Cardiac muscle cell (in vitro differentiated cells and primary cell): ENCODE data around the gene ARNT2. TPM values are rescaled to one million over a fixed set of nuclear protein-coding genes. Genes with fewer than 3 reads are reported as not detected.

Experiments
- DNase-seq, 2 donors: peaks; one replicate each; pipeline versions ENCODE4 v3.0.0 to v3.0.0-alpha.2; 2010 to 2017; ENCODE audit warnings: low read depth in 1 of 2, low spot score in 1 of 2
- H3K27ac ChIP-seq: fragments of 200-600 bp; sonication (generic); 2 replicates; pipeline ENCODE4 v1.5.1; 2016
- H3K27me3 ChIP-seq: fragments of 200-600 bp; sonication (generic); 2 replicates; pipeline ENCODE4 v1.6.0; 2016; ENCODE audit warnings: control low read depth
- H3K36me3 ChIP-seq: fragments of 200-600 bp; sonication (generic); 2 replicates; pipeline ENCODE4 v1.5.1; 2016; ENCODE audit warnings: control low read depth
- H3K4me1 ChIP-seq: fragments of 200-600 bp; sonication (generic); 2 replicates; pipeline ENCODE4 v1.8.1; 2017; ENCODE audit warnings: low read depth, mild to moderate bottlenecking, mixed run types
- H3K4me3 ChIP-seq: fragments of 200-600 bp; sonication (generic); 2 replicates; pipeline ENCODE4 v1.5.1; 2016; ENCODE audit warnings: mild to moderate bottlenecking
- H3K9me3 ChIP-seq: fragments of 200-600 bp; sonication (generic); 2 replicates; pipeline ENCODE4 v1.5.1; 2017; ENCODE audit warnings: low read depth, mild to moderate bottlenecking, control low read depth
- polyA plus RNA-seq: library from polyadenylated mRNA; unstranded; fragments of >200 nt; fragmentation: Nextera tagmentation; extraction: Ambion mirVana; gene quantifications from 2 replicates; pipeline ENCODE4 v1.2.1, GENCODE V29; 2016
- total RNA-seq: library from RNA; depleted of rRNA; stranded (reverse); fragments of >200 nt; gene quantifications from 2 replicates; pipeline ENCODE4 v1.2.3, GENCODE V29; 2016
- TF ChIP-seq, protein P1 (sequence below): IDR thresholded peaks from 2 replicates; pipeline ENCODE4 v1.5.1; 2012; ENCODE audit warnings: low read depth, mild to moderate bottlenecking, low read length

The ARNT2 gene
- total and polyA plus RNA-seq, 2 experiments from 2014 or later: 3.8 to 4.4 TPM

DNA sequence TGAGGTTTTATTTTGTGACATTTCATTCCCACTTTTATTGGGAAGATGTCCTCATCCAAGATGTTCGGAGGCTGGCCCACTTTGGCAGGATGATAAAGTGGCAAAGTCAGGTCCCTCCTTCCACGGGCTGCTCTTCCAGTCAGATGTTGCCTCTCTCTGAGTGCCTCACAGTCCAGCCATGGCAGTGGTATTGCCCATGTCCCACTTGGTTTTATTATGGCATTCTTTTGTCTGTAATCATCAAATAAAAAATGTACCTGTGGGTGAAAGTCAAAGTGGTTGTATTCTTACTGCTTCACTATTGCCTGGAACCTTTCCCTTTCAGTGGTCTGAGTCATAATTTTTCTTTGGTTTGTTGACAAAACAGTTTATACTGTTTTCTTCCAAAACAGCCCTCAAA is 20.2 kb downstream of the ARNT2 start:
- H3K4me1 ChIP-seq: no peaks in the 10 kb centered on the region

DNA sequence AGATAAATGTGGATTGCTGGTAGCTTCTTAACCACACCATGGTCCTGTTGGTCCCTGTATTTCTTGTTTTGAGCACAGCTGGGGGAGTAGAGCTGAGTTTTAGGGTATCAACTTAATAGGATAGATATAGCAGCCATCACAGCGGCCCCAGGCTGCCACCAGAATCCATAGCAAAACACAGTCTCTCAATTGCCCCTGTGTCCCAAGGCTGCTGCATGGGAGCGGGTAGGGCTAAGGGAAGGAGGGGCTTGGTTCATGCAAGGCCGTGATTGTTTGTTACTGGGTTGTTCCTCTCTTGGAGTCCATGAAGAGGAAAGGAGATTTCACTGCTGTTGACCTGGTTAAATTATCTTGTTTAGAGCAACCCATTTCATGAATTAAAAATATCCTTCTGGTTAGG is 22.1 kb downstream of the ARNT2 start:
- TF ChIP-seq, protein P1, sequence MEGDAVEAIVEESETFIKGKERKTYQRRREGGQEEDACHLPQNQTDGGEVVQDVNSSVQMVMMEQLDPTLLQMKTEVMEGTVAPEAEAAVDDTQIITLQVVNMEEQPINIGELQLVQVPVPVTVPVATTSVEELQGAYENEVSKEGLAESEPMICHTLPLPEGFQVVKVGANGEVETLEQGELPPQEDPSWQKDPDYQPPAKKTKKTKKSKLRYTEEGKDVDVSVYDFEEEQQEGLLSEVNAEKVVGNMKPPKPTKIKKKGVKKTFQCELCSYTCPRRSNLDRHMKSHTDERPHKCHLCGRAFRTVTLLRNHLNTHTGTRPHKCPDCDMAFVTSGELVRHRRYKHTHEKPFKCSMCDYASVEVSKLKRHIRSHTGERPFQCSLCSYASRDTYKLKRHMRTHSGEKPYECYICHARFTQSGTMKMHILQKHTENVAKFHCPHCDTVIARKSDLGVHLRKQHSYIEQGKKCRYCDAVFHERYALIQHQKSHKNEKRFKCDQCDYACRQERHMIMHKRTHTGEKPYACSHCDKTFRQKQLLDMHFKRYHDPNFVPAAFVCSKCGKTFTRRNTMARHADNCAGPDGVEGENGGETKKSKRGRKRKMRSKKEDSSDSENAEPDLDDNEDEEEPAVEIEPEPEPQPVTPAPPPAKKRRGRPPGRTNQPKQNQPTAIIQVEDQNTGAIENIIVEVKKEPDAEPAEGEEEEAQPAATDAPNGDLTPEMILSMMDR: no peak
- Histone ChIP-seq H3K4me1 (no peaks in the 10 kb centered on the region), H3K36me3 (no peaks in the 10 kb centered on the region), H3K27ac (no peak overlapping the region), H3K9me3 (no peaks in the 10 kb centered on the region), H3K4me3 (no peak overlapping the region), H3K27me3 (no peaks in the 10 kb centered on the region)
- DNase-seq: no peak

More for the DNA sequence above, 20.2 kb downstream of the ARNT2 start:
- TF ChIP-seq, protein P1: no peak
- H3K27ac ChIP-seq: no peak overlapping the region
- H3K27me3 ChIP-seq: no peaks in the 10 kb centered on the region
- no peak for DNase-seq
- no peaks in the 10 kb centered on the region for H3K9me3 ChIP-seq
- no peak overlapping the region for H3K4me3 ChIP-seq
- H3K36me3 ChIP-seq: no peaks in the 10 kb centered on the region

DNA sequence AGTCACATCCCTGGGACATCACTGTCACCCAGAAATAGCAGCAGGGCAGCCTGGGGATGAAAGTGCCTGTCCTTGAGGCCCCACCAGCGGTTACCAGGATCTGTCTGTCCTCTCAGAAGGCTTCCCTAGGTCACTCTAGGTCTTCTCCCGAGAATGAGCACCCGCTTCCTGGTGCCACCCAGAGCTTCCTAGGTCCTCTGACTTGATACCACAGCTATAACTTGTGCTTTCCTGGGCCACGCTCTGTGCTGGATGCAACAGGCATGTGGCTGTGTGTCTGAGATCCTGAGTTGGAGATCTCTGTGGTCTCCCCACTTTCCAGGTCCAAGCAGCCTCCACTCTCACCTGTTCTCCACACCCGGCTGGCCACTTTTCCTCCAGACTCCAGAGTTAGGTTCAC is 25.8 kb downstream of the ARNT2 start:
- TF ChIP-seq, protein P1: no peak
- no peaks in the 10 kb centered on the region for H3K9me3 ChIP-seq
- H3K27ac ChIP-seq: no peak overlapping the region
- H3K4me3 ChIP-seq: no peak overlapping the region
- no peaks in the 10 kb centered on the region for H3K36me3 ChIP-seq
- H3K4me1 ChIP-seq: no peaks in the 10 kb centered on the region
- H3K27me3 ChIP-seq: no peaks in the 10 kb centered on the region
- no peak for DNase-seq

DNA sequence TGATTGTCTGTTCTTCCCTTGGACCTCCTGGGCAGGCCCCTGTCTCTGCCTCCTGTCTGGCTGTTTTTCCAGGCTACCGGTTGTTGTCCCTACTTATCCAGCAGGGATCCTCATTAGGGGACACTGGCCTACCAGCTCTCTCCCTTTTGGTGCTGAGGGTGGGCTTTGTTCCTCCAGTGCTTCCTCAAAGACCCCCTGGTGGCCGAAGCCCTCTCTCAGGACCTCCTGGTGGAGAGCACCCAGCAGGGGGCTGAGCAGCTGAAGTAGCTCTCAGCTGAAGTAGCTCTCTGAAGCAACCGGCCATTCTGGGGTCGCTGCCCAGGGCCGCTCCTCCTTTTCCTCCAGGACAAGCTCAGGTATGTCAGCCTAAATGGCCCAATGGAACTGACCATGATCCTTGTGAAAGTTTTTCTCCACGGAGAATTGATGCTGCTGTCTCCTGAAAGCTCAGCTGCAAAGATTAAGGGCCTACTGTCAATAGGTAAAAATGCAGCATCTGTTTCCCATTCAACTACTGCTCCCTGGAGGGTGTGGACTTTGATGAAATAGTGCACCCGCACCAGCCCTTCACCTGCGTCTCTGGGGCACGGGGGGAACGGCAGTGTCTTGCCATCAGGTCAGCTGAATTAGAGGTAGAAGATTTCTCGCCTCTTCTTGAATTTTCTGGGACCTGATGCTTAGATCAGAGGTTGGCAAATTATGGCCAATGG is 27.6 kb downstream of the ARNT2 start:
- H3K4me3 ChIP-seq: no peak overlapping the region
- H3K27me3 ChIP-seq: no peaks in the 10 kb centered on the region
- no peaks in the 10 kb centered on the region for H3K9me3 ChIP-seq
- no peak for DNase-seq
- H3K4me1 ChIP-seq: no peaks in the 10 kb centered on the region
- H3K36me3 ChIP-seq: no peaks in the 10 kb centered on the region
- TF ChIP-seq, protein P1: no peak
- no peak overlapping the region for H3K27ac ChIP-seq

DNA sequence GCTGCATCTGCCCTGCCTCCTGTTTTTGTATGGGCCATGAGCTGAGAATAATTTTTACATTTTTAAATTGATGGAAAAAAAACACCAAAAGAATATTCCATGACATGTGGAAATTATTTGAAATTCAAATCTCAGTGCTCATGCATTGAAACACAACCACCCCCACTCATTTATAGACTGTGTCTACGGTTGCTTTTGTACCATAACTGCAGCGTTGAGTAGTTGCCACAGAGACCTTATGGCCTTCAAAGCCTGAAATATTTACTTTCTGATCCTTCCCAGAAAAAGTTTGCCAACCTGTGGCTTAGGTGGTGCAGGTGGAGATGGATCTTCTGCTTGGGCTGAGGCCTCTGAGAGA is 28.1 kb downstream of the ARNT2 start:
- no peak for DNase-seq
- H3K4me1 ChIP-seq: no peaks in the 10 kb centered on the region
- H3K27ac ChIP-seq: no peak overlapping the region
- H3K27me3 ChIP-seq: no peaks in the 10 kb centered on the region
- H3K36me3 ChIP-seq: no peaks in the 10 kb centered on the region
- no peaks in the 10 kb centered on the region for H3K9me3 ChIP-seq
- no peak overlapping the region for H3K4me3 ChIP-seq
- TF ChIP-seq, protein P1: no peak
